ENCODE data around the gene PRKG2.

DNA sequence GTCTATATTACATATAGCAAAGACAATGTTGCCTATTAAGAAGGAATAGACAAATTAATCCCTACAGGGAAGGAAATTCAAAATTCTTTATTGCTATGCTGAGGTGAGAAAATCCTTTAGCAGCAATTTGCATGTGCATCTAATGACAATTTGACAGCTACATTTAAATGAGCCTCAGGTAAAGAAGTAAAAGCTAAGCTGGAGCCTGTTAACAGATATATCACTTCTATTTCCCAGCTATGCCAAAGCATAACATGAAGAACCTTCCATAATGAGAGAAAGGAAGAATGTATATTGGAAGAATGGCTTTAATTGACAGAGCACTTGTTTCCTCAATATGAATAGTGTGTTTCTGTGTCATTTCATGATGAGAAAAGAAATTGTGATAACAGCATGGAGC is 112.9 kb downstream of the PRKG2 start:
- TF ChIP-seq, protein P1, sequence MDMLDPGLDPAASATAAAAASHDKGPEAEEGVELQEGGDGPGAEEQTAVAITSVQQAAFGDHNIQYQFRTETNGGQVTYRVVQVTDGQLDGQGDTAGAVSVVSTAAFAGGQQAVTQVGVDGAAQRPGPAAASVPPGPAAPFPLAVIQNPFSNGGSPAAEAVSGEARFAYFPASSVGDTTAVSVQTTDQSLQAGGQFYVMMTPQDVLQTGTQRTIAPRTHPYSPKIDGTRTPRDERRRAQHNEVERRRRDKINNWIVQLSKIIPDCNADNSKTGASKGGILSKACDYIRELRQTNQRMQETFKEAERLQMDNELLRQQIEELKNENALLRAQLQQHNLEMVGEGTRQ (IDR thresholded peaks at IDR 0.05): no peak
- TF ChIP-seq, protein P2, sequence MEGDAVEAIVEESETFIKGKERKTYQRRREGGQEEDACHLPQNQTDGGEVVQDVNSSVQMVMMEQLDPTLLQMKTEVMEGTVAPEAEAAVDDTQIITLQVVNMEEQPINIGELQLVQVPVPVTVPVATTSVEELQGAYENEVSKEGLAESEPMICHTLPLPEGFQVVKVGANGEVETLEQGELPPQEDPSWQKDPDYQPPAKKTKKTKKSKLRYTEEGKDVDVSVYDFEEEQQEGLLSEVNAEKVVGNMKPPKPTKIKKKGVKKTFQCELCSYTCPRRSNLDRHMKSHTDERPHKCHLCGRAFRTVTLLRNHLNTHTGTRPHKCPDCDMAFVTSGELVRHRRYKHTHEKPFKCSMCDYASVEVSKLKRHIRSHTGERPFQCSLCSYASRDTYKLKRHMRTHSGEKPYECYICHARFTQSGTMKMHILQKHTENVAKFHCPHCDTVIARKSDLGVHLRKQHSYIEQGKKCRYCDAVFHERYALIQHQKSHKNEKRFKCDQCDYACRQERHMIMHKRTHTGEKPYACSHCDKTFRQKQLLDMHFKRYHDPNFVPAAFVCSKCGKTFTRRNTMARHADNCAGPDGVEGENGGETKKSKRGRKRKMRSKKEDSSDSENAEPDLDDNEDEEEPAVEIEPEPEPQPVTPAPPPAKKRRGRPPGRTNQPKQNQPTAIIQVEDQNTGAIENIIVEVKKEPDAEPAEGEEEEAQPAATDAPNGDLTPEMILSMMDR (IDR thresholded peaks at IDR 0.05): no peak
- TF ChIP-seq TP53 (CRISPR knock-in tag; IDR thresholded peaks at IDR 0.05) (no peak), RCOR1 (IDR thresholded peaks at IDR 0.05; ENCODE audit: low read depth, low read length) (no peak), CBX2 (IDR thresholded peaks at IDR 0.05; ENCODE audit: borderline replicate concordance, low read depth) (no peak), NFE2L2 (conservative IDR thresholded peaks at IDR 0.05; ENCODE audit: low read length) (no peak), RAD21 (conservative IDR thresholded peaks at IDR 0.05 in 1 of 2, IDR thresholded peaks at IDR 0.05 in 1 of 2) (no peak), RFX5 (IDR thresholded peaks at IDR 0.05) (no peak), SMC3 (IDR thresholded peaks at IDR 0.05) (no peak), EP300 (IDR thresholded peaks at IDR 0.05) (no peak), POLR2A (IDR thresholded peaks at IDR 0.05; ENCODE audit: low read length) (no peak)
- TF ChIP-seq, protein P3, sequence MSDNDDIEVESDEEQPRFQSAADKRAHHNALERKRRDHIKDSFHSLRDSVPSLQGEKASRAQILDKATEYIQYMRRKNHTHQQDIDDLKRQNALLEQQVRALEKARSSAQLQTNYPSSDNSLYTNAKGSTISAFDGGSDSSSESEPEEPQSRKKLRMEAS (IDR thresholded peaks at IDR 0.05): no peak
- TF ChIP-seq, protein P4, sequence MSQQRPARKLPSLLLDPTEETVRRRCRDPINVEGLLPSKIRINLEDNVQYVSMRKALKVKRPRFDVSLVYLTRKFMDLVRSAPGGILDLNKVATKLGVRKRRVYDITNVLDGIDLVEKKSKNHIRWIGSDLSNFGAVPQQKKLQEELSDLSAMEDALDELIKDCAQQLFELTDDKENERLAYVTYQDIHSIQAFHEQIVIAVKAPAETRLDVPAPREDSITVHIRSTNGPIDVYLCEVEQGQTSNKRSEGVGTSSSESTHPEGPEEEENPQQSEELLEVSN (IDR thresholded peaks at IDR 0.05; ENCODE audit: borderline replicate concordance, low read depth): no peak
- TF ChIP-seq, protein P5, sequence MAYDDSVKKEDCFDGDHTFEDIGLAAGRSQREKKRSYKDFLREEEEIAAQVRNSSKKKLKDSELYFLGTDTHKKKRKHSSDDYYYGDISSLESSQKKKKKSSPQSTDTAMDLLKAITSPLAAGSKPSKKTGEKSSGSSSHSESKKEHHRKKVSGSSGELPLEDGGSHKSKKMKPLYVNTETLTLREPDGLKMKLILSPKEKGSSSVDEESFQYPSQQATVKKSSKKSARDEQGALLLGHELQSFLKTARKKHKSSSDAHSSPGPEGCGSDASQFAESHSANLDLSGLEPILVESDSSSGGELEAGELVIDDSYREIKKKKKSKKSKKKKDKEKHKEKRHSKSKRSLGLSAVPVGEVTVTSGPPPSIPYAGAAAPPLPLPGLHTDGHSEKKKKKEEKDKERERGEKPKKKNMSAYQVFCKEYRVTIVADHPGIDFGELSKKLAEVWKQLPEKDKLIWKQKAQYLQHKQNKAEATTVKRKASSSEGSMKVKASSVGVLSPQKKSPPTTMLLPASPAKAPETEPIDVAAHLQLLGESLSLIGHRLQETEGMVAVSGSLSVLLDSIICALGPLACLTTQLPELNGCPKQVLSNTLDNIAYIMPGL (CRISPR knock-in tag; IDR thresholded peaks at IDR 0.05; ENCODE audit: borderline replicate concordance): no peak
